Stomach (tissue), 9 donors: ENCODE results near the gene CCSER1. TPM values are rescaled to one million over a fixed set of nuclear protein-coding genes. Genes with fewer than 3 reads are reported as not detected.

ENCODE experiments used
- DNase-seq, 2 donors: peaks; one replicate each; pipeline versions ENCODE4 v3.0.0 to v3.0.0-alpha.2; 2013 to 2019
- H3K27ac ChIP-seq, 5 donors: fragments of 200-600 bp in 4 of 5; sonication (generic) in 4 of 5; one replicate each; pipeline ENCODE4 v1.5.1; 2013 to 2019; ENCODE audit warnings: mild to moderate bottlenecking in 1 of 5, moderate library complexity in 1 of 5
- H3K27me3 ChIP-seq, 3 donors: fragments of 200-600 bp; sonication (generic); one replicate each; pipeline ENCODE4 v1.5.1; 2017 to 2019; ENCODE audit warnings: mixed run types in 1 of 3
- H3K36me3 ChIP-seq, 4 donors: fragments of 200-600 bp; sonication (generic); 1 replicate in 3 of 4; 2 replicates in 1 of 4; pipeline ENCODE4 v1.5.1; 2016 to 2019
- H3K4me1 ChIP-seq, 4 donors: fragments of 200-600 bp; sonication (generic); one replicate each; pipeline ENCODE4 v1.5.1; 2016 to 2019
- H3K4me3 ChIP-seq, 4 donors: fragments of 200-600 bp; sonication (generic) in 3 of 4; one replicate each; pipeline ENCODE4 v1.5.1; 2016 to 2019; ENCODE audit warnings: mild to moderate bottlenecking in 1 of 4
- H3K9me3 ChIP-seq, 4 donors: fragments of 200-600 bp; sonication (generic); one replicate each; pipeline ENCODE4 v1.5.1; 2016 to 2019
- EP300 ChIP-seq: sonication (generic); formaldehyde crosslinking; IDR thresholded peaks from one replicate; pipeline ENCODE4 v1.6.1; 2017; ENCODE audit warnings: antibody characterized with exemption
- POLR2A ChIP-seq, 4 donors: fragments of 450-650 bp; IDR thresholded peaks; one replicate each; pipeline ENCODE4 v1.6.1; 2016; ENCODE audit warnings: antibody characterized with exemption in 4 of 4, control low read depth in 2 of 4, mild to moderate bottlenecking in 1 of 4, moderate library complexity in 1 of 4
- POLR2AphosphoS5 ChIP-seq, 3 donors: sonication (generic); formaldehyde crosslinking; IDR thresholded peaks; one replicate each; pipeline ENCODE4 v1.6.1; 2016; ENCODE audit warnings: antibody characterized with exemption in 3 of 3
- WGBS, 5 donors: extraction: QIAGEN DNeasy Blood & Tissue Kit in 3 of 5; methylation state at CpG; one replicate each; pipeline versions ENCODE4 v1.1.5 to v1.1.7; 2013 to 2018; 5-methylcytosine and 5-hydroxymethylcytosine counted together
- intact Hi-C: fragments of 100-400 bp; cut with DNase I; formaldehyde crosslinking; loops from one replicate; pipeline ENCODE4 v1.15.1; 2023; ENCODE audit warnings: low total_unique reads
- polyA plus RNA-seq, 3 donors: library from polyadenylated mRNA; stranded (reverse); fragments of 200-250 nt; gene quantifications; one replicate each; pipeline ENCODE4 v1.2.3, GENCODE V29; 2013
- total RNA-seq, 5 donors: library from RNA; depleted of rRNA; stranded (reverse); fragments of >200 nt; gene quantifications; one replicate each; pipeline versions ENCODE4 v1.1.0 to v1.2.3, GENCODE V29; 2014 to 2016
- TF ChIP-seq, protein P1 (sequence below), 7 experiments: fragments of 450-650 bp in 4 of 7; fragments of 200-600 bp in 3 of 7; sonication (generic) in 3 of 7; IDR thresholded peaks; one replicate each; pipeline ENCODE4 v1.5.1; 2016 to 2019; ENCODE audit warnings: antibody characterized with exemption in 7 of 7, control low read depth in 2 of 7, mild to moderate bottlenecking in 1 of 7
- donor health status: healthy with polysubstance abuse.
- donor health status: Bipolar disorder and iron deficiency.
- donor health status: healthy.

The CCSER1 gene
- total and polyA plus RNA-seq, 8 donors: 0.33 to 149 (median 15.2) TPM

DNA sequence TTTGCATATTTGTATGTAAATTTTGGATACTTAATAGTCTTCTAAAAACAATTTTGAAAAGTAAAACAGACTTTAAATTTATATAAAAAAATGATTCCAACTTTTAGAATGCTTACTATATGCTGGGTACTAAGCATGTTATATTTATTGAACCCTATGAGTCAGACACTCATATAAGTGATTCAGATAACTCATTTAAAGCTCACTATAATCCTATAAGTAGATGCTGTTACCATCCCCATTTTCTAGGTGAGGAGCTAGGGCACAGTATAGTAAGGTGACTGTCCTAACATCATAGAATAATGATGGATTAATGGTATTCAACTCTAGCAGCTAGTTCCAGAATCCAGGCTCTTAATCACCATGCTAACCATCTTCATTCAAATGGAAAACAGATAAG lies 1299.5 kb downstream of the CCSER1 start:
- H3K4me1 ChIP-seq: no peaks in the 10 kb centered on the region
- no peak overlapping the region for H3K4me3 ChIP-seq
- H3K27me3 ChIP-seq: no peaks in the 10 kb centered on the region
- H3K9me3 ChIP-seq: peaks cover 0 to 11% (median 5%) of the 10 kb centered on the region in 4 donors
- DNase-seq: no peak
- no peak overlapping the region for H3K27ac ChIP-seq
- H3K36me3 ChIP-seq: no peaks in the 10 kb centered on the region
- no peak for TF ChIP-seq EP300
- TF ChIP-seq, protein P1, sequence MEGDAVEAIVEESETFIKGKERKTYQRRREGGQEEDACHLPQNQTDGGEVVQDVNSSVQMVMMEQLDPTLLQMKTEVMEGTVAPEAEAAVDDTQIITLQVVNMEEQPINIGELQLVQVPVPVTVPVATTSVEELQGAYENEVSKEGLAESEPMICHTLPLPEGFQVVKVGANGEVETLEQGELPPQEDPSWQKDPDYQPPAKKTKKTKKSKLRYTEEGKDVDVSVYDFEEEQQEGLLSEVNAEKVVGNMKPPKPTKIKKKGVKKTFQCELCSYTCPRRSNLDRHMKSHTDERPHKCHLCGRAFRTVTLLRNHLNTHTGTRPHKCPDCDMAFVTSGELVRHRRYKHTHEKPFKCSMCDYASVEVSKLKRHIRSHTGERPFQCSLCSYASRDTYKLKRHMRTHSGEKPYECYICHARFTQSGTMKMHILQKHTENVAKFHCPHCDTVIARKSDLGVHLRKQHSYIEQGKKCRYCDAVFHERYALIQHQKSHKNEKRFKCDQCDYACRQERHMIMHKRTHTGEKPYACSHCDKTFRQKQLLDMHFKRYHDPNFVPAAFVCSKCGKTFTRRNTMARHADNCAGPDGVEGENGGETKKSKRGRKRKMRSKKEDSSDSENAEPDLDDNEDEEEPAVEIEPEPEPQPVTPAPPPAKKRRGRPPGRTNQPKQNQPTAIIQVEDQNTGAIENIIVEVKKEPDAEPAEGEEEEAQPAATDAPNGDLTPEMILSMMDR (IDR thresholded peaks at IDR 0.05): no peak
- no peak for TF ChIP-seq POLR2AphosphoS5 (IDR thresholded peaks at IDR 0.05)
- TF ChIP-seq POLR2A (IDR thresholded peaks at IDR 0.05): no peak
- intact Hi-C loops: no loop called here

DNA sequence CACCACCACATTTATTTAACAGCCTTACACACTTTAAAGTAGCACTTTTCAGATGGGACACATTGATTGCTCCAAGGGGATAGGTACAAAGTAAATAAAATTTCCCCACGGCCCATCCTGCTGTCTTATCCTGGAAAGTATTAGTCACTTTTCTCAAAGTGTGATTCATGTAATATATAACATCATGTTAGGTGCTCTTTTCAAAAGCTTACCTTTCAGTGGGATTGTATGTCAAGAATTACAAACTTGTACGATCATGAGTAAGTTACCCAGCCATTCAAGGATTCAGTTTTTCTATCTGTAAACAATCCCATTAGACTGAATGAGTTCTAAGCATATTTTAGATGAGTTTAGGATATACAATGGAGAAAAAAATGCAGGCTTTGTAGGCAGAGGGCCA lies 1300.0 kb downstream of the CCSER1 start:
- H3K4me1 ChIP-seq: no peaks in the 10 kb centered on the region
- H3K27ac ChIP-seq: no peak overlapping the region
- intact Hi-C loops: no loop called here
- 55 to 74% (median 60%) methylated on average over 2 of the region's 2 CpGs for WGBS, 5 donors
- DNase-seq: no peak
- no peaks in the 10 kb centered on the region for H3K27me3 ChIP-seq
- no peak for TF ChIP-seq POLR2AphosphoS5 (IDR thresholded peaks at IDR 0.05)
- TF ChIP-seq, protein P1 (IDR thresholded peaks at IDR 0.05): no peak
- TF ChIP-seq POLR2A (IDR thresholded peaks at IDR 0.05): no peak
- no peak for TF ChIP-seq EP300
- peaks cover 0 to 11% (median 5%) of the 10 kb centered on the region in 4 donors for H3K9me3 ChIP-seq
- no peaks in the 10 kb centered on the region for H3K36me3 ChIP-seq
- no peak overlapping the region for H3K4me3 ChIP-seq

DNA sequence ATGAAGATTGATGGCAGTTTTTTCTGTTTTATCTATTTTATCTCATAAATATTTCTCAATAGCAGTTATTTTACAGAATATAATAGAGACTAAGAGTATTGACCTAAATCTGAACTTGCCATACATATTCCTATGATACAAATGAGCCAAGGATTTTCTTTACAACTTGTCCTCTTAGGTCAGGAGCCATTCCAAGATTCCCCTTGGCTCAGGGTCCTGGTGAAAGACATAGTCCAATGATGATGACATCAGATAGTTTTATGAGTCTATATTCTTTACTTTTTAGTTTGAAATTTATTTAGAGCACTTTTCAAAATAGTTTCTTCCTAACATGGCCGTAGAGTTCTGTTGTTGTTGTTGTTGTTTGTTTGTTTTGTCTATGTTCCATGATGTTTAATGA lies 1307.4 kb downstream of the CCSER1 start:
- intact Hi-C loops: no loop called here
- no peaks in the 10 kb centered on the region for H3K4me1 ChIP-seq
- no peak overlapping the region for H3K27ac ChIP-seq
- TF ChIP-seq, protein P1 (IDR thresholded peaks at IDR 0.05): no peak
- no peak for TF ChIP-seq EP300
- TF ChIP-seq POLR2A (IDR thresholded peaks at IDR 0.05): no peak
- TF ChIP-seq POLR2AphosphoS5 (IDR thresholded peaks at IDR 0.05): no peak
- H3K9me3 ChIP-seq: peaks cover 0 to 11% (median 2%) of the 10 kb centered on the region in 4 donors
- WGBS, 5 donors: 30 to 88% (median 80%) methylated on average over 1 of the region's 1 CpG
- H3K27me3 ChIP-seq: no peaks in the 10 kb centered on the region
- H3K4me3 ChIP-seq: no peak overlapping the region
- no peak for DNase-seq
- no peaks in the 10 kb centered on the region for H3K36me3 ChIP-seq

DNA sequence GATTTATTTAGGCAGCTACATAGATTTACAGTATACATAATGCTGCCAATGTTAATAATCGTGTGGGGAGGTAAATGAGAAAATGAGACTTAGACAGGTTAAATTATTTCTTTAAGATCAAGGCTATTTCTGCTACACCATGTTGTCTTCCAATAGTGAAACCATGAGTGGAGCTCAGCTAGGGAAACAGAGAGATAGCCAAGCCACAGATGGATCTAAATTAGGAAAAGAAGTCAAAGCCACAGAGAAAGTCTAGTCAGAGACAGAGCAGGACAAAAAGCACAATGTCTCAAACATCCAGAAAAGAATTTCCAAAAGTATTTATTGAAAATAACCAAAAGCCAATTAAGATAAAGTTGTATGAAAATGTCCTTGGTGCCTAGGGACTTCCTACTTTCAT lies 1309.4 kb downstream of the CCSER1 start:
- intact Hi-C loops: no loop called here

More for the DNA sequence above, 1309.4 kb downstream of the CCSER1 start:
- Histone ChIP-seq H3K9me3 (peaks cover 0 to 5% (median under 1%) of the 10 kb centered on the region in 4 donors), H3K4me1 (no peaks in the 10 kb centered on the region), H3K36me3 (no peaks in the 10 kb centered on the region), H3K4me3 (no peak overlapping the region), H3K27ac (no peak overlapping the region), H3K27me3 (no peaks in the 10 kb centered on the region)
- 40 to 89% (median 78%) methylated on average over 1 of the region's 1 CpG for WGBS, 5 donors
- no peak for DNase-seq
- no peak for TF ChIP-seq POLR2AphosphoS5 (IDR thresholded peaks at IDR 0.05)
- no peak for TF ChIP-seq EP300
- TF ChIP-seq POLR2A (IDR thresholded peaks at IDR 0.05): no peak
- TF ChIP-seq, protein P1 (IDR thresholded peaks at IDR 0.05): no peak
